Neural cell (in vitro differentiated cells): ENCODE results near the gene OR10J1.

ENCODE experiments used
- CTCF ChIP-seq: fragments of 450-650 bp; IDR thresholded peaks from 2 replicates; pipeline ENCODE4 v1.5.1; 2014; ENCODE audit warnings: antibody characterized with exemption, mild to moderate bottlenecking, moderate library complexity; ENCODE audit not compliant: poor library complexity, severe bottlenecking
- EP300 ChIP-seq: fragments of 450-650 bp; conservative IDR thresholded peaks from 2 replicates; pipeline ENCODE4 v1.6.1; 2014; ENCODE audit warnings: antibody characterized with exemption, mild to moderate bottlenecking, moderate library complexity; ENCODE audit not compliant: poor library complexity, severe bottlenecking
- EZH2 ChIP-seq: fragments of 200-600, 300-800 bp; shearing (Covaris generic), sonication (generic); IDR thresholded peaks from 2 replicates; pipeline ENCODE4 v1.6.1; 2014; ENCODE audit warnings: antibody characterized with exemption, low read length, borderline replicate concordance, mild to moderate bottlenecking; ENCODE audit not compliant: insufficient read depth, poor library complexity, severe bottlenecking
- POLR2AphosphoS5 ChIP-seq: IDR thresholded peaks from 2 replicates; pipeline ENCODE4 v1.6.1; 2012
- RAD21 ChIP-seq: fragments of 450-650 bp; conservative IDR thresholded peaks from 2 replicates; pipeline ENCODE4 v1.6.1; 2014; ENCODE audit warnings: antibody characterized with exemption, mild to moderate bottlenecking, moderate library complexity
- REST ChIP-seq: IDR thresholded peaks from 2 replicates; pipeline ENCODE4 v1.6.1; 2012; ENCODE audit warnings: borderline replicate concordance
- TAF1 ChIP-seq: IDR thresholded peaks from 2 replicates; pipeline ENCODE4 v1.6.1; 2012; ENCODE audit warnings: low read depth

- no peak for TF ChIP-seq CTCF
- TF ChIP-seq POLR2AphosphoS5: no peak
- no peak for TF ChIP-seq EZH2
- TF ChIP-seq RAD21: no peak
- TF ChIP-seq REST: no peak
- TF ChIP-seq TAF1: no peak
- no peak for TF ChIP-seq EP300
Measured at GRCh38 chr1:159439422-159439821, at the start of gene OR10J1.
